AG04450 (cell line): ENCODE results near the gene DIPK1C. TPM values are rescaled to one million over a fixed set of nuclear protein-coding genes. Genes with fewer than 3 reads are reported as not detected.

Experiments
- CTCF ChIA-PET: fragments of 300-600, 350-600 bp; formaldehyde crosslinking; extraction: SDS; loops from one replicate; lab custom pipeline; 2022; ENCODE audit warnings: antibody characterized with exemption, inconsistent platforms; lab: Charles Lee
- POLR2A ChIA-PET: fragments of 350-600 bp; formaldehyde crosslinking; extraction: SDS; loops from one replicate; lab custom pipeline; 2021; ENCODE audit warnings: antibody characterized with exemption, inconsistent platforms; lab: Yijun Ruan, JAX
- DNase-seq: peaks from one replicate; pipeline ENCODE4 v3.0.0-alpha.2; 2011; ENCODE audit warnings: low read depth, low spot score
- H3K27ac ChIP-seq: one replicate; pipeline ENCODE4 v1.5.1; 2012; ENCODE audit warnings: low read depth, low read length, control low read depth
- H3K27me3 ChIP-seq: one replicate; pipeline ENCODE4 v1.6.0; 2012; ENCODE audit warnings: low read length; ENCODE audit not compliant: control insufficient read depth, insufficient read depth
- H3K4me3 ChIP-seq: 2 replicates; pipeline ENCODE4 v1.5.1; 2011; ENCODE audit warnings: mild to moderate bottlenecking, low read depth, low read length, control low read depth
- H3K9me3 ChIP-seq: 2 replicates; pipeline ENCODE4 v1.5.1; 2012; ENCODE audit warnings: low read length; ENCODE audit not compliant: control insufficient read depth, insufficient read depth
- CTCF ChIP-seq: IDR thresholded peaks from 2 replicates; pipeline ENCODE4 v1.5.1; 2011; ENCODE audit warnings: low read depth, low read length, control low read depth, inconsistent platforms
- polyA plus RNA-seq: library from polyadenylated mRNA; depleted of rRNA; stranded (reverse); fragments of >200 nt; gene quantifications from 2 replicates; pipeline ENCODE4 v1.2.3, GENCODE V29; 2011

DIPK1C gene
- polyA plus RNA-seq, 1 experiment: not detected

DNA sequence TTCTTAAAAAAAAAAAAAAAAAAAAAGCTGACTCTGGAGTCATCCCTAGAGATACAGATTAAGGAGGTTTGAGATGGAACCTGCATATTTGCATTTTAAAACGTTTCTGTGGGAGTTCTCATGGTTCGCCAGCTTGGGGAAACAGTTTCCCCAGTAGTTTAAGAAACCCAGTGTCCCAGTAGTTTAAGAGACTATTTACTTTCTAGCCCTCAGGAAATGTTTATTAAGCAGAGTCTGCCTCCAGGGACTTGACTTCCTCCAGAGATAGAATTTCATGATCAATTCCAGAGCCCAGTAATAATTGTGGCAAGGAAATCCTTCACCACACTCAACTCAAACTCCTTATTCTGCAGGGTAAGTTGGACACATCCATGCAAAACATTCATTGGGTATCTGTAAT, 39.1 kb downstream of the DIPK1C start:
- DNase-seq: no peak
- ChIA-PET POLR2A (interaction anchor here (0.7 kb wide), 1 partner anchor 75 kb away, joined by 5 read pairs; no protein-coding TSS in a partner anchor), CTCF (interaction anchor here (1.1 kb wide), 1 partner anchor 134 kb away, joined by 4 read pairs; no protein-coding TSS in a partner anchor)
- no peak for TF ChIP-seq CTCF
- Histone ChIP-seq H3K9me3 (no peaks in the 10 kb centered on the region), H3K27me3 (peaks cover 12% of the 10 kb centered on the region), H3K4me3 (no peak overlapping the region), H3K27ac (no peak overlapping the region)

DNA sequence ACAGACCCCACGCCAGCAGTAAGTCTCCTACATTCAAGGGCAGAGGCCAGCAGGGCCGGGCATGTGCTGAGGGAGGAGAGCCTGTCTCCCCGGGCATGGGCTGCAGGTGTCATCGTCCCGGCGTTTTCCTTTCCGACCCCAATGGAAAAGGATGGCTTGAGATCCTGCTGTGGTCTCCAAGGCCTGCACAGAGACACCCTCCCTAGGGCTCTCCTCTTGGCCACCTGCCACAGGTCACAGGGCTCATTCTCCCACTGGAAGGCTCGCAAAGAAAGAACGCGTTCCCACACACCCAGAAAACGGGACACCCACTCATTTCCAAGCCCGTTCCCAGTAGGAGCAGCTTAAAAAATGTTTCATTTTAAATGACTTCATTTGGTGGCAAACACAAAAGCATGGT, 41.0 kb downstream of the DIPK1C start:
- ChIA-PET POLR2A (no interaction called here), CTCF (no interaction called here)
- Histone ChIP-seq H3K27me3 (peaks cover 8% of the 10 kb centered on the region), H3K4me3 (no peak overlapping the region), H3K9me3 (no peaks in the 10 kb centered on the region), H3K27ac (no peak overlapping the region)
- no peak for DNase-seq
- TF ChIP-seq CTCF: no peak

- Histone ChIP-seq H3K4me3 (no peak overlapping the region), H3K27me3 (peaks cover 16% of the 10 kb centered on the region), H3K9me3 (no peaks in the 10 kb centered on the region), H3K27ac (no peak overlapping the region)
- CTCF ChIA-PET: no interaction called here
- no peak for TF ChIP-seq CTCF
- no peak for DNase-seq
- POLR2A ChIA-PET: no interaction called here
Observed at GRCh38 chr18:74414953-74415515, 42.1 kb downstream of the DIPK1C start.

GRCh38 chr18:74413836-74414235, 43.3 kb downstream of the DIPK1C start:
- CTCF ChIA-PET: no interaction called here
- DNase-seq: no peak
- no peak overlapping the region for H3K4me3 ChIP-seq
- POLR2A ChIA-PET: no interaction called here
- no peaks in the 10 kb centered on the region for H3K9me3 ChIP-seq
- no peak overlapping the region for H3K27ac ChIP-seq
- TF ChIP-seq CTCF: no peak
- H3K27me3 ChIP-seq: peaks cover 16% of the 10 kb centered on the region

DNA sequence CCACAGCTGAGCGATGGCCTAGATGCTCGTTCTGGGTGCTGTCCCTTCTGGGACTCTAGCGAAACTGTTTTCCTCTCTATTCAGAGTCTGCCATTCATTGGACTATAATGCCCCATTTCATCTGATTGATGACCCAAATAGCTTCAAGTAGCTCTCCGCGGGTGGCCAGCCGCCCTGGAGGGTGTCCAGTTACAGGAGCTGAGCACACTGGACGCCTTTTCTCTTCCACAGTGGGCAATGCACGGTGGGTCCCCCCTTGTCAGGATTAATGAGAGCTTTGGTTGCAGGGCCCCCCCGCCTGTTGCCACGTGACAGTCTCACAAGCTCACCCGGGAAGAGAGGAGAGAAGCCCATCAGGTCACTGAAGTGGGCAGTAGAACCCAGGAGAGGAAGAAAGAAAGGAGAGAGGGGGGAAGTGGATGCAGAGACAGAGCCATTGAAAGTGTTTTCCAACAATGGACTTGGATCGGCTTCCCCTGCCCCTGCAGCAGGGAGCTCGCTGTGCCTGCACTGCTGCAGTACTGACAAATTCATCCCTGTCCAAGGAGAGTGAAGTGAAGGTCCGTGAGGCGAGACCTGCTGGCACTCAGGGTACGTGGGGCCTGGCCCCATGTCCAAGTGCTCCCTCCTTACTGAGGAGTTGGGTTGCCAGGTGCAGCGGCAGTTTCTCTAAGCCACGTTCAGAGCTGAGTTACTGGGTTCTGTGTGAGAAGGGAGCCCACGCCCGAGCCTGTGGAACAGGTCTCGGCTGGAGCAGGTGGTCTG, 44.8 kb downstream of the DIPK1C start:
- Histone ChIP-seq H3K27ac (no peak overlapping the region), H3K9me3 (no peaks in the 10 kb centered on the region), H3K4me3 (no peak overlapping the region), H3K27me3 (peaks cover 16% of the 10 kb centered on the region)
- no peak for DNase-seq
- TF ChIP-seq CTCF: no peak
- ChIA-PET CTCF (no interaction called here), POLR2A (no interaction called here)
